Panc1 (cell line): Measurements from ENCODE around the gene BMF. TPM values are rescaled to one million over a fixed set of nuclear protein-coding genes. Genes with fewer than 3 reads are reported as not detected.

Source experiments
- ATAC-seq: fragments of 200-7000 bp; cut with Tn5 transposase; 2 replicates; pipeline ENCODE4 v1.9.1; 2020; ENCODE audit warnings: mild to moderate bottlenecking, moderate library complexity
- BruUV-seq: library from RNA; stranded (reverse); fragments of 400-500 nt; replicated peaks from 2 replicates; lab custom pipeline; 2021; lab: Mats Ljungman, UMichigan
- CTCF ChIA-PET: fragments of 300-600 bp; sonication (Branson Sonifier 250); formaldehyde crosslinking; loops from one replicate; lab custom pipeline; 2022; ENCODE audit warnings: antibody characterized with exemption; lab: Charles Lee
- POLR2A ChIA-PET: fragments of 300-600 bp; sonication (Branson Sonifier 250); formaldehyde crosslinking; loops from one replicate; lab custom pipeline; 2022; ENCODE audit warnings: antibody characterized with exemption; lab: Charles Lee
- DNase-seq: peaks from one replicate; pipeline ENCODE4 v3.0.0-alpha.2; 2010; ENCODE audit warnings: low read depth, low spot score
- H3K27ac ChIP-seq: 2 replicates; pipeline ENCODE4 v1.5.1; 2011; ENCODE audit warnings: mild to moderate bottlenecking, low read length, inconsistent platforms
- H3K27me3 ChIP-seq: fragments of 200-500 bp; sonication (Bioruptor generic); 2 replicates; pipeline ENCODE4 v1.6.0; 2014; ENCODE audit warnings: low read length, inconsistent platforms; ENCODE audit not compliant: control insufficient read depth, insufficient read depth
- H3K36me3 ChIP-seq: fragments of 200-500 bp; sonication (Bioruptor generic); 2 replicates; pipeline ENCODE4 v1.5.1; 2014; ENCODE audit warnings: inconsistent platforms, mild to moderate bottlenecking, low read length, moderate library complexity; ENCODE audit not compliant: control insufficient read depth, insufficient read depth
- H3K4me1 ChIP-seq: 2 replicates; pipeline ENCODE4 v1.5.1; 2011; ENCODE audit warnings: inconsistent platforms, mild to moderate bottlenecking, low read length, moderate library complexity; ENCODE audit not compliant: control insufficient read depth, insufficient read depth
- H3K4me3 ChIP-seq, 2 experiments: 2 replicates each; pipeline ENCODE4 v1.5.1; 2011 to 2012; ENCODE audit warnings: low read depth in 2 of 2, low read length in 2 of 2, mild to moderate bottlenecking in 2 of 2, inconsistent platforms in 1 of 2, moderate library complexity in 1 of 2
- H3K9me3 ChIP-seq: fragments of 200-500 bp; sonication (Bioruptor generic); 2 replicates; pipeline ENCODE4 v1.5.1; 2014; ENCODE audit warnings: low read depth, mild to moderate bottlenecking, inconsistent platforms, low read length, moderate library complexity; ENCODE audit not compliant: control insufficient read depth, insufficient read depth
- POLR2AphosphoS5 ChIP-seq: IDR thresholded peaks from 2 replicates; pipeline ENCODE4 v1.6.1; 2012; ENCODE audit warnings: mild to moderate bottlenecking, low read depth, low read length, moderate library complexity
- SIN3A ChIP-seq: IDR thresholded peaks from 2 replicates; pipeline ENCODE4 v1.6.1; 2012; ENCODE audit warnings: low read depth, mild to moderate bottlenecking, low read length, moderate library complexity, borderline replicate concordance; ENCODE audit not compliant: insufficient read depth
- TCF7L2 ChIP-seq: IDR thresholded peaks from 2 replicates; pipeline ENCODE4 v1.6.1; 2011; ENCODE audit warnings: mild to moderate bottlenecking, low read depth, low read length, inconsistent platforms
- in situ Hi-C: cut with HindIII; loops from 2 replicates; pipeline ENCODE4 v1.10.0; 2016; ENCODE audit warnings: low sequenced_read_pairs, low pct_unique_long_range_greater_than_20kb
- intact Hi-C: fragments of 100-400 bp; cut with micrococcal nuclease; formaldehyde crosslinking; loops from one replicate; pipeline ENCODE4 v1.10.0; 2022; ENCODE audit not compliant: unreplicated experiment
- total RNA-seq: library from RNA; stranded (reverse); gene quantifications from one replicate; pipeline ENCODE4 v1.2.1, GENCODE V29; 2021; ENCODE audit not compliant: unreplicated experiment
- TF ChIP-seq, protein P1 (sequence below), 2 experiments: IDR thresholded peaks; 2 replicates each; pipeline ENCODE4 v1.6.1; 2011 to 2012; ENCODE audit warnings: low read depth in 2 of 2, control low read depth in 1 of 2, low read length in 1 of 2, mild to moderate bottlenecking in 1 of 2, moderate library complexity in 1 of 2; ENCODE audit not compliant: insufficient read depth in 1 of 2
- TF ChIP-seq, protein P2 (sequence below): fragments of 450-650 bp; IDR thresholded peaks from 2 replicates; pipeline ENCODE4 v1.5.1; 2017; ENCODE audit warnings: mild to moderate bottlenecking

BMF gene
- total RNA-seq, 1 experiment from 2014 or later, result 7.8 TPM

DNA sequence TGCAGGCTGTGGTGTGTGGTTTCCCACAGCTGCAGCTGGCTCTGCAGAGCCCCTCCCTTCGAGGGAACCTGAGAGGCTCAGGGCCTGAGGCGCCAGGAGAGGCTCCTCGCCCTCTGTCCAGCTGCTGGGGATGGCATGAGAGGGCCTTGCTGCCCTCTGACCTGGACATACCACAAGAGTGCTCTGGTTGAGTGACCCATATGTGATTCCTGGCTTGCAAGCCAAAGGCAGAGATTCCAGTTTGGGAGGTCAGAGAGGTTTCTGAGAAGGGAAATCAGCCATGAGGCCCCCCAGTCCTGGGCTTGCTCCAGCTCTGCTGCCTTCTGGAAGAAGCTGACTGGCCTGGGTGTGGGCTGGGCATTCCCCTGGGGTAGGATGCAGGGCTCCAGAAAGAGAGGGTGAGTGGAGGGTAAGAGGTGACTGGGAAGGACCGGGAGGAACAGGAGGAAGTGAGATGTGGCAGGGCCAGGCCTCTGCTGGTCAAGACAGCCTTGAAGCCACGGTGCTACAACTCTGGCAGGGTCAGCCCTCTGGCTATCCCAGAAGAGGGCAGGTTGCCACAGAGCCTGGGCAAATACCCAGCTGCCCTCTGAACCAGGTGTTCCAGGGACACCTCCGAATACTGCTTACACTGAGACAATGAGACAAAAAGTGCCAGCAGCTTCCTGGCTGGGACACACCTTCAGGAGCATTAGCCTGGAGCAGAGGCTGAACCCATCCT is 53.7 kb downstream of the BMF start:
- Histone ChIP-seq H3K27ac (peak overlapping the region; percentile 52; the same call in 1 of the 2 replicates), H3K27me3 (no peaks in the 10 kb centered on the region), H3K4me1 (peaks cover 21% of the 10 kb centered on the region), H3K9me3 (no peaks in the 10 kb centered on the region), H3K36me3 (no peaks in the 10 kb centered on the region), H3K4me3 (no peak overlapping the region)
- ChIA-PET POLR2A (no interaction called here), CTCF (no interaction called here)
- BruUV-seq, result no TSS peak
- TF ChIP-seq POLR2AphosphoS5 (no peak), SIN3A (no peak), TCF7L2 (no peak)
- TF ChIP-seq, protein P1, sequence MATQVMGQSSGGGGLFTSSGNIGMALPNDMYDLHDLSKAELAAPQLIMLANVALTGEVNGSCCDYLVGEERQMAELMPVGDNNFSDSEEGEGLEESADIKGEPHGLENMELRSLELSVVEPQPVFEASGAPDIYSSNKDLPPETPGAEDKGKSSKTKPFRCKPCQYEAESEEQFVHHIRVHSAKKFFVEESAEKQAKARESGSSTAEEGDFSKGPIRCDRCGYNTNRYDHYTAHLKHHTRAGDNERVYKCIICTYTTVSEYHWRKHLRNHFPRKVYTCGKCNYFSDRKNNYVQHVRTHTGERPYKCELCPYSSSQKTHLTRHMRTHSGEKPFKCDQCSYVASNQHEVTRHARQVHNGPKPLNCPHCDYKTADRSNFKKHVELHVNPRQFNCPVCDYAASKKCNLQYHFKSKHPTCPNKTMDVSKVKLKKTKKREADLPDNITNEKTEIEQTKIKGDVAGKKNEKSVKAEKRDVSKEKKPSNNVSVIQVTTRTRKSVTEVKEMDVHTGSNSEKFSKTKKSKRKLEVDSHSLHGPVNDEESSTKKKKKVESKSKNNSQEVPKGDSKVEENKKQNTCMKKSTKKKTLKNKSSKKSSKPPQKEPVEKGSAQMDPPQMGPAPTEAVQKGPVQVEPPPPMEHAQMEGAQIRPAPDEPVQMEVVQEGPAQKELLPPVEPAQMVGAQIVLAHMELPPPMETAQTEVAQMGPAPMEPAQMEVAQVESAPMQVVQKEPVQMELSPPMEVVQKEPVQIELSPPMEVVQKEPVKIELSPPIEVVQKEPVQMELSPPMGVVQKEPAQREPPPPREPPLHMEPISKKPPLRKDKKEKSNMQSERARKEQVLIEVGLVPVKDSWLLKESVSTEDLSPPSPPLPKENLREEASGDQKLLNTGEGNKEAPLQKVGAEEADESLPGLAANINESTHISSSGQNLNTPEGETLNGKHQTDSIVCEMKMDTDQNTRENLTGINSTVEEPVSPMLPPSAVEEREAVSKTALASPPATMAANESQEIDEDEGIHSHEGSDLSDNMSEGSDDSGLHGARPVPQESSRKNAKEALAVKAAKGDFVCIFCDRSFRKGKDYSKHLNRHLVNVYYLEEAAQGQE (IDR thresholded peaks at IDR 0.05; ENCODE audit: insufficient read depth in 1 of 2, low read depth in 2 of 2, low read length in 1 of 2), result no peak
- TF ChIP-seq, protein P2, sequence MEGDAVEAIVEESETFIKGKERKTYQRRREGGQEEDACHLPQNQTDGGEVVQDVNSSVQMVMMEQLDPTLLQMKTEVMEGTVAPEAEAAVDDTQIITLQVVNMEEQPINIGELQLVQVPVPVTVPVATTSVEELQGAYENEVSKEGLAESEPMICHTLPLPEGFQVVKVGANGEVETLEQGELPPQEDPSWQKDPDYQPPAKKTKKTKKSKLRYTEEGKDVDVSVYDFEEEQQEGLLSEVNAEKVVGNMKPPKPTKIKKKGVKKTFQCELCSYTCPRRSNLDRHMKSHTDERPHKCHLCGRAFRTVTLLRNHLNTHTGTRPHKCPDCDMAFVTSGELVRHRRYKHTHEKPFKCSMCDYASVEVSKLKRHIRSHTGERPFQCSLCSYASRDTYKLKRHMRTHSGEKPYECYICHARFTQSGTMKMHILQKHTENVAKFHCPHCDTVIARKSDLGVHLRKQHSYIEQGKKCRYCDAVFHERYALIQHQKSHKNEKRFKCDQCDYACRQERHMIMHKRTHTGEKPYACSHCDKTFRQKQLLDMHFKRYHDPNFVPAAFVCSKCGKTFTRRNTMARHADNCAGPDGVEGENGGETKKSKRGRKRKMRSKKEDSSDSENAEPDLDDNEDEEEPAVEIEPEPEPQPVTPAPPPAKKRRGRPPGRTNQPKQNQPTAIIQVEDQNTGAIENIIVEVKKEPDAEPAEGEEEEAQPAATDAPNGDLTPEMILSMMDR, result no peak
- peak; percentile 51 for ATAC-seq
- no peak for DNase-seq
- in situ Hi-C loops (no loop called here), intact Hi-C loops (no loop called here)

DNA sequence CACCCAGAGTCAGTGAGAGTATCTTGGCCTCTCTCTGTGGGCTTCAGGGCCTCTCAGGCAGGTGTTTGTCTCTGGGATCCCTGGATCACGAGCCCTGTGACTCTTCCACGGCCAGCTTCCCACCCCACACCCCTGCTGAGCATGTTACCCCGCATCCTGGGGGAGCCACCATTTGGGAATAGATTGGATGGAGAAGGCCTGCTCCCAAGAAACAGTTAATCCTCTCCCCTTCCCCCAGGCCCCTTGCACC is 54.1 kb downstream of the BMF start:
- DNase-seq, result no peak
- peak overlapping the region; percentile 52; the same call in 1 of the 2 replicates for H3K27ac ChIP-seq
- peaks cover 21% of the 10 kb centered on the region for H3K4me1 ChIP-seq
- ChIA-PET CTCF (interaction anchor here (0.5 kb wide), 1 partner anchor 115 kb away, joined by 10 read pairs; no protein-coding TSS in a partner anchor), POLR2A (interaction anchor here (0.6 kb wide), 1 partner anchor 175 kb away, joined by 6 read pairs; no protein-coding TSS in a partner anchor)
- no TSS peak for BruUV-seq
- intact Hi-C loops, result no loop called here
- ATAC-seq, result no peak
- no peaks in the 10 kb centered on the region for H3K36me3 ChIP-seq
- no peak for TF ChIP-seq SIN3A
- TF ChIP-seq, protein P1 (IDR thresholded peaks at IDR 0.05; ENCODE audit: insufficient read depth in 1 of 2, low read depth in 2 of 2, low read length in 1 of 2), result no peak
- no peaks in the 10 kb centered on the region for H3K27me3 ChIP-seq
- H3K4me3 ChIP-seq, result no peak overlapping the region
- in situ Hi-C loops, result no loop called here
- H3K9me3 ChIP-seq, result no peaks in the 10 kb centered on the region
